A549 treated with CpdA at 1 μM for 4 hours (cell line): ENCODE measurements around the gene LIX1. TPM values are rescaled to one million over a fixed set of nuclear protein-coding genes. Genes with fewer than 3 reads are reported as not detected.

Experiments
- total RNA-seq: library from RNA; stranded (reverse); fragments of 200-300 nt; extraction: Qiagen RNA extraction; gene quantifications from 5 replicates; pipeline ENCODE4 v1.2.3, GENCODE V29; 2022; ENCODE audit warnings: low read depth

LIX1 gene
- total RNA-seq: not detected in 5 replicates

GRCh38 chr5:97142521-97143254 is at the start of gene LIX1:
TSS of gene LIX1 (minus strand) at chr5:97142611. CDS start at chr5:97142576, 35 bp downstream.

GRCh38 chr5:97183100-97183929 is 40.9 kb upstream of the LIX1 start, which contains the start of gene RIOK2:
TSS of gene RIOK2 (minus strand) at chr5:97183247. CDS start at chr5:97183191, 56 bp downstream.

Other genes with a start within 250 kb of the LIX1 start
- gene LNPEP, start 206.5 kb downstream of the LIX1 start, total RNA-seq: 6.3 to 9.2 TPM (median 7.9 TPM) in 5 replicates
- gene RIOK2, start 40.6 kb upstream of the LIX1 start, total RNA-seq: 18.1 to 30.3 TPM (median 21.9 TPM) in 5 replicates